Astrocyte of the spinal cord (primary cell): ENCODE results near the gene TOP2A.

ENCODE experiments used
- DNase-seq: peaks from one replicate; pipeline ENCODE4 v3.0.0; 2011; ENCODE audit warnings: low read depth, low spot score
- H3K4me3 ChIP-seq: 2 replicates; pipeline ENCODE4 v1.5.1; 2011; ENCODE audit warnings: low read depth, mild to moderate bottlenecking, low read length, moderate library complexity
- in situ Hi-C: cut with HindIII; loops from 2 replicates; pipeline ENCODE4 v1.10.0; 2017; ENCODE audit warnings: low sequenced_read_pairs
- TF ChIP-seq, protein P1 (sequence below): IDR thresholded peaks from 2 replicates; pipeline ENCODE4 v1.5.1; 2012; ENCODE audit warnings: low read depth, mild to moderate bottlenecking, low read length, inconsistent platforms

TOP2A gene

GRCh38 chr17:40355123-40355803, 62.4 kb downstream of the TOP2A start:
- in situ Hi-C loops = no loop called here
- DNase-seq = peak; percentile 60
- TF ChIP-seq, protein P1, sequence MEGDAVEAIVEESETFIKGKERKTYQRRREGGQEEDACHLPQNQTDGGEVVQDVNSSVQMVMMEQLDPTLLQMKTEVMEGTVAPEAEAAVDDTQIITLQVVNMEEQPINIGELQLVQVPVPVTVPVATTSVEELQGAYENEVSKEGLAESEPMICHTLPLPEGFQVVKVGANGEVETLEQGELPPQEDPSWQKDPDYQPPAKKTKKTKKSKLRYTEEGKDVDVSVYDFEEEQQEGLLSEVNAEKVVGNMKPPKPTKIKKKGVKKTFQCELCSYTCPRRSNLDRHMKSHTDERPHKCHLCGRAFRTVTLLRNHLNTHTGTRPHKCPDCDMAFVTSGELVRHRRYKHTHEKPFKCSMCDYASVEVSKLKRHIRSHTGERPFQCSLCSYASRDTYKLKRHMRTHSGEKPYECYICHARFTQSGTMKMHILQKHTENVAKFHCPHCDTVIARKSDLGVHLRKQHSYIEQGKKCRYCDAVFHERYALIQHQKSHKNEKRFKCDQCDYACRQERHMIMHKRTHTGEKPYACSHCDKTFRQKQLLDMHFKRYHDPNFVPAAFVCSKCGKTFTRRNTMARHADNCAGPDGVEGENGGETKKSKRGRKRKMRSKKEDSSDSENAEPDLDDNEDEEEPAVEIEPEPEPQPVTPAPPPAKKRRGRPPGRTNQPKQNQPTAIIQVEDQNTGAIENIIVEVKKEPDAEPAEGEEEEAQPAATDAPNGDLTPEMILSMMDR = peak; percentile 98
- no peak overlapping the region for H3K4me3 ChIP-seq

DNA sequence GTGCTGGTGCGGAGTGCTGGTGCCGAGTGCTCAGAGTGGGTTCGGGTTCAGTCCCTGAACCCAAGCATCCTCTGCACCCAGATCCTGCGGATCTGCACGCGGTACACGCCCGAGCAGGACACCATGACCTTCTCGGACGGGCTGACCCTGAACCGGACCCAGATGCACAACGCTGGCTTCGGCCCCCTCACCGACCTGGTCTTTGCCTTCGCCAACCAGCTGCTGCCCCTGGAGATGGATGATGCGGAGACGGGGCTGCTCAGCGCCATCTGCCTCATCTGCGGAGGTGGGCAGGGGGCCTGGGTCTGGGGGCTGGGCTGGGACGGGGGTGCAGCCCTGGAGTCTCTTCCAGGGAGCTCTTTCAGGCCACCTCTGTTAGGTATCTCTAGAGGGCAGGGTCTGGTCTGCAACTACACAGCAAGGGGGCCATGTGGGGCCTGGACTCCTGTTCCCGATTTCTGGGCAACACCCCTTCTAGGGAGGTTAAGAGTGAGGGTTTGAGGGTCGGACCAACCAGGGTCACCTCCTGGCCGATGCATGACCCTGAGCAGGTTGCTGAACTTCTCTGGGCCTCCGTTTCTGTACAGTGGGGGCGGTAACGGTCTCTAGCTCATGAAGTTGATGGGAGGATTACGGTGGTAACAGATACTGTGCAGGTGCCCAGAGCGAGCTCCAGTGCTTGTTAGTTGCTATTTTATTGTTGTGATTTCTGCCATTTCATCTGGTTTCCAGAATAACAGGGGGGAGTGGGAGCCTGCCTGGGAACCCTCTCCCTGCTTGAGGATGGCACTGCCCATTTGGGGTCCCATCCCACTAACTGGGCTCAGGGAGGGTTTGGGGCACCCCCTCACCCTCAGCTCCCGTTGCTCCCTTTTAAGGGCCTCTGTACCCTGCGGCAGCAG, 63.2 kb downstream of the TOP2A start:
- TF ChIP-seq, protein P1 = no peak
- in situ Hi-C loops = no loop called here
- DNase-seq = no peak
- H3K4me3 ChIP-seq = no peak overlapping the region

DNA sequence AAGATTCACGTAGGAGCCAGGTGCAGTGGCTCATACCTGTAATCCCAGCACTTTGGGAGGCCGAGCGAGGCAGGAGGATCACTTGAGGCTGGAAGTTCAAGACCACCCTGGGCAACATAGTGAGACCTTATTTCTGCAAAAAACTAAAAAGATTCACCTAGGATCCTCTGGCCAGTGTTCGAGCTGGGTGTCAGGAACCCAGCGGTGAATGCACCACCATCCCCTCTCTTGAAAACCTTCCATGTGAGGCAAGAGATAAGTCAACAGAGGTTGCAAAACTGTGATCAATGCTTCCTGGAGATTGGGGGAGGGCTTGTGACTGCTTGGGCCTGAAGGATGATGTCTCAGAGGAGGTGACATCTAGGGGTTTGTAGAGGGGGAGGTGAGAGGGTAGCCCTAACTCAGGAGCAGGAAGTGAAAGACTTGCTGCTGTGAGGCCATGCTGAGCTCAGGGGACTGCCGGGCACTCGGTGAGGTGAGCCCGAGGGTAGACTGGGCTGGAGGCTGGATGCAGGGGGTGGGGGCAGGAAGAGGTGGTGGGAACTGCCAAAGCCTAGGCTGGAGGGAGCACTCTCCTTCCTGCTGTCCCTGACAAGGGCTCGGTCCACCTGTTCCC, 64.8 kb downstream of the TOP2A start:
- TF ChIP-seq, protein P1 = no peak
- H3K4me3 ChIP-seq = no peak overlapping the region
- in situ Hi-C loops = no loop called here
- DNase-seq = no peak

DNA sequence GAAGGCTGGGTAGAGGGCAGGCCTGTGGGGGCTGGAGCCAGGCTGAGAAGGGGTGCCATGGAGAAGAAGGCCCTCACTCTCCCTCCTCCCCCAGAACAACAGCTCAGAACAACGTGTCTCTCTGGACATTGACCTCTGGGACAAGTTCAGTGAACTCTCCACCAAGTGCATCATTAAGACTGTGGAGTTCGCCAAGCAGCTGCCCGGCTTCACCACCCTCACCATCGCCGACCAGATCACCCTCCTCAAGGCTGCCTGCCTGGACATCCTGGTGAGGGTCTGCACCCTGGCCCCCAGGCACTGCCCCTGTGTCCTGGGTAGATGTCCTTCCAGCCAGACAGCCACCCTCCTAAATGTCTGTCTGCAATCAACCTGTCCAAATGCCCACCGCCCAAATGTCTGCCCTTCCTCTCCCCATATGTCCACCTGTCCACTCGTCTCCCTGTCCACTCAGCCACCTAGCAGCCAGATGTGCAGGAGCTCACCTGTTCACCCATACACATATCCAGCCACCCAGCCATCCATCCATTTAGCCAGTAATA, 65.4 kb downstream of the TOP2A start:
- no peak for DNase-seq
- TF ChIP-seq, protein P1 = no peak
- in situ Hi-C loops = no loop called here
- no peak overlapping the region for H3K4me3 ChIP-seq

- TF ChIP-seq, protein P1 = no peak
- in situ Hi-C loops = no loop called here
- DNase-seq = no peak
- no peak overlapping the region for H3K4me3 ChIP-seq
These were observed 66.1 kb downstream of the TOP2A start for GRCh38 chr17:40351359-40352236.
